ENCODE results near the gene SEMA6B.

The SEMA6B gene

DNA sequence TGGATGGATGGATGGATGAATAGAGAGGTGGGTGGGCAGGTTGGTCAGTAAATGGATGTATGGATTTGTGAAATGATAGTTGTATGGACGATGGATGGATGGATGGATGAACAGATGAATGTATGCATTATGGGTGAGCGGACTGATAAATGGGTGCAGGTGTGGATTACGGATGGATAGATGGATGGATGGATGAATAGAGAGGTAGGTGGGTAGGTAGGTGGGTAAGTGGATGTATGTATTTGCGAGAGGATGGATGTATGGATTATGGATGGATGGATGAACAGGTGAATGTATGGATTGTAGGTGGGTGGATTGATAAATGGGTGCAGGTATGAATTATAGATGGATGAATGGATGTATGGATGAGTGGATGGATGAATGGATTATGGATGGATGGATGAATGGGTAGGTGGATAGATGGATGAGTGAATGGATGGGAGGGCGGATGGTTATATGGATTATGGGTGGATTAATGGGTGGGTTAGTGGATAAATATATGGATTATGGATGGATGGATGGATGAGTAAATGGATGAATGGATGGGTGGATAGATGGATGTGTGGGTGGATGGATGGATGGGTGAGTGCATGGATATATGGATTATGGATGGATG is 42.8 kb upstream of the SEMA6B start:
- Histone ChIP-seq H4K5ac (ENCODE audit: low read length) (no peak overlapping the region), H4K8ac (ENCODE audit: low read depth, low read length) (no peak overlapping the region)
- 100% methylated on average over 4 of the region's 5 CpGs for WGBS (ENCODE audit: extremely low coverage, insufficient coverage, low lambda C conversion rate)

DNA sequence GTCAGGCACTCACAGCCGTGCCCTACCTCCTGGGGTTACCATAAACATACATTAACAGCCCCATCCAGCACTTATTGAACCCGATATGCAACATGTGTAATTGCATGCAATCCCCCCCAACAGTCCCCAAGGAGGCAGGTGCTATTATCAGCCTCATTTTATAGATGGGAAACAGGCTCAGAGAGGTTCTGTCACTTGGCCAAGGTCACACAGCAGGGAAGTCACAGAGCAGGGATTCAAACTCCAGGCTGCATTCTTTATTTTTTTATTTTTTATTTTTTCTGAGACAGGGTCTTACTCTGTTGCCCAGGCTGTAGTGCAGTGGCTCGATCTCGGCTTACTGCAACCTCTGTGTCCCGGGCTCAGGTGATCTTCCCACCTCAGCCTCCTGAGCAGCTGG is 41.4 kb upstream of the SEMA6B start:
- DNase-seq, result no peak
- Histone ChIP-seq H2AK5ac (ENCODE audit: low read length) (no peak overlapping the region), H3K27ac (ENCODE audit: low read depth, low read length) (no peak overlapping the region), H3K4me1 (ENCODE audit: control insufficient read depth, low read depth, low read length) (no peaks in the 10 kb centered on the region), H3K27me3 (ENCODE audit: insufficient read depth, low read length, poor library complexity) (no peaks in the 10 kb centered on the region), H3K36me3 (ENCODE audit: control insufficient read depth, insufficient read depth, low read length) (no peaks in the 10 kb centered on the region), H2BK15ac (replicated peaks; ENCODE audit: low read depth) (no peak overlapping the region), H3K4me2 (ENCODE audit: low read length) (no peak overlapping the region), H4K5ac (ENCODE audit: low read length) (no peak overlapping the region), H3K23ac (ENCODE audit: low read length) (no peak overlapping the region), H2BK120ac (ENCODE audit: low read depth, low read length) (no peak overlapping the region), H4K8ac (ENCODE audit: low read depth, low read length) (no peak overlapping the region), H3K4ac (ENCODE audit: low read depth, low read length) (no peak overlapping the region), H3K4me3 (ENCODE audit: low read length) (no peak overlapping the region), H3K9ac (ENCODE audit: low read length) (no peak overlapping the region), H3K79me2 (ENCODE audit: control insufficient read depth, insufficient read depth, low read length) (no peaks in the 10 kb centered on the region), H3K56ac (ENCODE audit: low read length) (no peak overlapping the region), H3K79me1 (ENCODE audit: low read length) (no peaks in the 10 kb centered on the region), H3K18ac (ENCODE audit: low read length) (no peak overlapping the region), H2BK5ac (ENCODE audit: low read length) (no peak overlapping the region)
- no CpG with 5 or more reads among the region's 5 CpGs for WGBS (ENCODE audit: extremely low coverage, insufficient coverage, low lambda C conversion rate)

More for the DNA sequence above, 42.8 kb upstream of the SEMA6B start:
- Histone ChIP-seq H3K4me2 (ENCODE audit: low read length) (no peak overlapping the region), H2BK5ac (ENCODE audit: low read length) (no peak overlapping the region), H3K9ac (ENCODE audit: low read length) (no peak overlapping the region), H2BK120ac (ENCODE audit: low read depth, low read length) (no peak overlapping the region), H3K4ac (ENCODE audit: low read depth, low read length) (no peak overlapping the region), H3K4me1 (ENCODE audit: control insufficient read depth, low read depth, low read length) (no peaks in the 10 kb centered on the region), H3K18ac (ENCODE audit: low read length) (no peak overlapping the region), H2BK15ac (replicated peaks; ENCODE audit: low read depth) (no peak overlapping the region), H3K27ac (ENCODE audit: low read depth, low read length) (no peak overlapping the region), H2AK5ac (ENCODE audit: low read length) (no peak overlapping the region), H3K36me3 (ENCODE audit: control insufficient read depth, insufficient read depth, low read length) (no peaks in the 10 kb centered on the region), H3K27me3 (ENCODE audit: insufficient read depth, low read length, poor library complexity) (no peaks in the 10 kb centered on the region), H3K4me3 (ENCODE audit: low read length) (no peak overlapping the region), H3K79me2 (ENCODE audit: control insufficient read depth, insufficient read depth, low read length) (no peaks in the 10 kb centered on the region), H3K23ac (ENCODE audit: low read length) (no peak overlapping the region), H3K79me1 (ENCODE audit: low read length) (no peaks in the 10 kb centered on the region), H3K56ac (ENCODE audit: low read length) (no peak overlapping the region)
- no peak for DNase-seq

DNA sequence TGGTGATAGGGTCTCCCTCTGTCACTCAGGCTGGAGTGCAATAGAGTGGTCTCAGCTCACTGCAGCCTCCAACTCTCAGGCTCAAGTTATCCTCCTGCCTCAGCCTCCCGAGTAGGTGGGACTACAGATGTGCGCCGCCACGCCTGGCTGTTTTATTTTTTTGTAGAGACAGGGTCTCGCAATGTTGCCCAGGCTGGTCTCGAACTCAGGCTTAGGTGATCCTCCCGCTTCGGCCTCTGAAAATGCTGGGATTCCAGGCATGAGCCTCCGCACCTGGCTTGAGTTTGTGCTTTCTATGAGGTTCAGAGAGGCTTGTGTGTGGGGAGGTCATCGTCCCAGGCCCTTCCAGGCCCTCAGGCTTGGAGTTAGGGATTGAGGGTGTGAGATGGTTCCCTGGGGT is 40.6 kb upstream of the SEMA6B start:
- no CpG with 5 or more reads among the region's 10 CpGs for WGBS (ENCODE audit: extremely low coverage, insufficient coverage, low lambda C conversion rate)
- H3K27ac ChIP-seq (ENCODE audit: low read depth, low read length), result no peak overlapping the region

DNA sequence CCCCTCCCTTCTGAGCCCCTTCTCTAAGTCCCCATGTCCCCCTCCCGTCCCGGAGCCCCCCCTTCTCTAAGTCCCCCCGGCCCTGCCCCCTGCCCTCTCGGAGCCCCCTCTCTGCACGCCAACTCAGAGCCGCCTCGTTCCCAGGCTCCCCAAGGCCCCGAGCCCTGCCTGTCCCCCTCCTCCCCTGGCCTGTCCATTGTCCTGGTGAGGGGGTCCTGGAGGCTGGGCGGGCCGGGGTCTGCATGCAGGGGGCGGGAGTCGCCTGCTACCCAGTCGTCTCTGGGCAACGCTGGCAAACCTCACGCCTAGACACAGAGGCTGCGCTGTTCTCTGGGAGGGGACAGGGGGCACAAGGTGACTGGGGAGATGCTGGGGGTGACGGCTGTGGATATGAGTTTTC is 39.2 kb upstream of the SEMA6B start:
- WGBS (ENCODE audit: extremely low coverage, insufficient coverage, low lambda C conversion rate), result no CpG with 5 or more reads among the region's 17 CpGs
- H3K4me3 ChIP-seq (ENCODE audit: low read length), result no peak overlapping the region
- H3K27me3 ChIP-seq (ENCODE audit: insufficient read depth, low read length, poor library complexity), result no peaks in the 10 kb centered on the region

More for the DNA sequence above, 40.6 kb upstream of the SEMA6B start:
- H3K4me3 ChIP-seq (ENCODE audit: low read length), result no peak overlapping the region
- no peak overlapping the region for H2BK15ac ChIP-seq (replicated peaks; ENCODE audit: low read depth)
- H3K23ac ChIP-seq (ENCODE audit: low read length), result no peak overlapping the region
- no peaks in the 10 kb centered on the region for H3K4me1 ChIP-seq (ENCODE audit: control insufficient read depth, low read depth, low read length)
- no peak overlapping the region for H2BK5ac ChIP-seq (ENCODE audit: low read length)
- no peaks in the 10 kb centered on the region for H3K36me3 ChIP-seq (ENCODE audit: control insufficient read depth, insufficient read depth, low read length)
- no peak overlapping the region for H3K18ac ChIP-seq (ENCODE audit: low read length)
- H4K8ac ChIP-seq (ENCODE audit: low read depth, low read length), result no peak overlapping the region
- no peaks in the 10 kb centered on the region for H3K79me1 ChIP-seq (ENCODE audit: low read length)
- H3K9ac ChIP-seq (ENCODE audit: low read length), result no peak overlapping the region
- H4K5ac ChIP-seq (ENCODE audit: low read length), result no peak overlapping the region
- H3K79me2 ChIP-seq (ENCODE audit: control insufficient read depth, insufficient read depth, low read length), result no peaks in the 10 kb centered on the region
- no peak overlapping the region for H2AK5ac ChIP-seq (ENCODE audit: low read length)
- no peak overlapping the region for H3K56ac ChIP-seq (ENCODE audit: low read length)
- H3K4me2 ChIP-seq (ENCODE audit: low read length), result no peak overlapping the region
- H2BK120ac ChIP-seq (ENCODE audit: low read depth, low read length), result no peak overlapping the region
- DNase-seq, result no peak
- no peaks in the 10 kb centered on the region for H3K27me3 ChIP-seq (ENCODE audit: insufficient read depth, low read length, poor library complexity)
- no peak overlapping the region for H3K4ac ChIP-seq (ENCODE audit: low read depth, low read length)

DNA sequence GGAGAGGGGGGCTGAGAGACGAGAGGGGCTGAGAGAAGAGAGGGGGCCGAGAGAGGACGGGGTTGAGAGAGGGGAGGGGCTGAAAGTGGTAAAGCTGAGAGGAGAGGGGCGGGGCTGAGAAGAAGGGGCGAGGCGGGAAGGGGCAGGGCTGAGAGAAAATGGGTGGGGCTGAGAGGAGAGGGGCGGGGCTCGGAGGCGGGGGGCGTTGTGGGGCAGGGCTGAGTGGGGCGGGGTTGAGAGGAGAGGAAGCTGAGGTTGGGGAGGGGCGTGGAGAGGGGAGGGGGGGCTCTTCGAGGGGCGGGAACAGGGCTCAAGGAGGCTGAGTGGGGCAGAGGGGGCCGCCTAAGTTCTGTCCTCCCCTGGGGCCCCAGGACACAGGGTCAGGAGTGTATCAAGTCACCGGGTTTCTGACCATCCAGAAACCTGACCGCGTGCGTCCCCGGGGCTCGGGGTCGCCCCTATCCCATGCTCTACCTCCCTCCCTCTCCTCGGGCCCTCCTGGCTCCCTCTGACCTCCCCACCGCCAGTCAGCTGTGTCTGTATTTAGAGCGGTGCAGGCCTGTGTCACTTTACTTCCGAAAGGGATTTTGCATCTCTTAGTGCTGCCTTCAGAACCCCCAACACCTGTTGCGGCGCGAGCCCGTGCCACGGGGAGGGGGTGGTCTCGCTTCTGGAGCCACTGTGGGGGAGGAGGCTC is 38.6 kb upstream of the SEMA6B start:
- WGBS (ENCODE audit: extremely low coverage, insufficient coverage, low lambda C conversion rate), result no CpG with 5 or more reads among the region's 32 CpGs
- no peak overlapping the region for H2AK5ac ChIP-seq (ENCODE audit: low read length)

More for the DNA sequence above, 39.2 kb upstream of the SEMA6B start:
- Histone ChIP-seq H3K36me3 (ENCODE audit: control insufficient read depth, insufficient read depth, low read length) (no peaks in the 10 kb centered on the region), H4K5ac (ENCODE audit: low read length) (no peak overlapping the region), H3K4ac (ENCODE audit: low read depth, low read length) (no peak overlapping the region), H3K4me2 (ENCODE audit: low read length) (no peak overlapping the region), H3K23ac (ENCODE audit: low read length) (no peak overlapping the region), H2AK5ac (ENCODE audit: low read length) (no peak overlapping the region), H2BK120ac (ENCODE audit: low read depth, low read length) (no peak overlapping the region), H3K79me2 (ENCODE audit: control insufficient read depth, insufficient read depth, low read length) (no peaks in the 10 kb centered on the region), H2BK5ac (ENCODE audit: low read length) (no peak overlapping the region), H3K27ac (ENCODE audit: low read depth, low read length) (no peak overlapping the region), H4K8ac (ENCODE audit: low read depth, low read length) (no peak overlapping the region), H3K9ac (ENCODE audit: low read length) (no peak overlapping the region), H3K56ac (ENCODE audit: low read length) (no peak overlapping the region), H3K4me1 (ENCODE audit: control insufficient read depth, low read depth, low read length) (no peaks in the 10 kb centered on the region), H3K79me1 (ENCODE audit: low read length) (no peaks in the 10 kb centered on the region), H2BK15ac (replicated peaks; ENCODE audit: low read depth) (no peak overlapping the region), H3K18ac (ENCODE audit: low read length) (no peak overlapping the region)
- DNase-seq, result no peak

More for the DNA sequence above, 38.6 kb upstream of the SEMA6B start:
- Histone ChIP-seq H3K18ac (ENCODE audit: low read length) (no peak overlapping the region), H3K56ac (ENCODE audit: low read length) (no peak overlapping the region), H3K9ac (ENCODE audit: low read length) (peak overlapping the region; percentile 27), H3K36me3 (ENCODE audit: control insufficient read depth, insufficient read depth, low read length) (no peaks in the 10 kb centered on the region), H3K4ac (ENCODE audit: low read depth, low read length) (no peak overlapping the region), H3K4me1 (ENCODE audit: control insufficient read depth, low read depth, low read length) (no peaks in the 10 kb centered on the region), H3K79me1 (ENCODE audit: low read length) (no peaks in the 10 kb centered on the region), H4K8ac (ENCODE audit: low read depth, low read length) (no peak overlapping the region), H3K23ac (ENCODE audit: low read length) (no peak overlapping the region), H3K27me3 (ENCODE audit: insufficient read depth, low read length, poor library complexity) (no peaks in the 10 kb centered on the region), H3K4me2 (ENCODE audit: low read length) (peak overlapping the region; percentile 56), H3K79me2 (ENCODE audit: control insufficient read depth, insufficient read depth, low read length) (no peaks in the 10 kb centered on the region), H2BK15ac (replicated peaks; ENCODE audit: low read depth) (no peak overlapping the region), H4K5ac (ENCODE audit: low read length) (no peak overlapping the region), H3K27ac (ENCODE audit: low read depth, low read length) (no peak overlapping the region), H2BK120ac (ENCODE audit: low read depth, low read length) (no peak overlapping the region), H2BK5ac (ENCODE audit: low read length) (no peak overlapping the region), H3K4me3 (ENCODE audit: low read length) (no peak overlapping the region)
- DNase-seq, result peak; percentile 70

Measured in mesendoderm (in vitro differentiated cells).